Activated CD8-positive, alpha-beta T cell treated with anti-CD3 and anti-CD28 coated beads for 36 hours (primary cell): ENCODE results near the gene PCGF5. TPM values are rescaled to one million over a fixed set of nuclear protein-coding genes. Genes with fewer than 3 reads are reported as not detected.
"Not testable (repeated sequence)": the region's sequence is repeated elsewhere in the genome, so short reads cannot be mapped to it uniquely, and the experiment has no call there.

Experiments
- ATAC-seq: fragments of 200-7000 bp; cut with Tn5 transposase; one replicate; pipeline ENCODE4 v1.10.0; 2021; ENCODE audit warnings: mild to moderate bottlenecking, moderate library complexity
- CTCF ChIA-PET: fragments of 350-600 bp; sonication (Branson Sonifier 250); formaldehyde crosslinking; loops from one replicate; lab custom pipeline; 2021; ENCODE audit warnings: antibody characterized with exemption; lab: Charles Lee
- POLR2A ChIA-PET: fragments of 350-600 bp; sonication (Branson Sonifier 250); formaldehyde crosslinking; loops from one replicate; lab custom pipeline; 2021; ENCODE audit warnings: antibody characterized with exemption; lab: Charles Lee
- DNase-seq: peaks from one replicate; pipeline ENCODE4 v3.0.0-alpha.2; 2020
- H3K27ac Mint-ChIP-seq: one replicate; pipeline ENCODE4 v1.8.0; 2021; ENCODE audit warnings: mild to moderate bottlenecking, mixed read lengths
- H3K27me3 Mint-ChIP-seq: one replicate; pipeline ENCODE4 v1.8.0; 2021; ENCODE audit warnings: mixed read lengths
- H3K36me3 Mint-ChIP-seq: one replicate; pipeline ENCODE4 v1.8.0; 2021; ENCODE audit warnings: low read depth, mixed read lengths
- H3K4me1 Mint-ChIP-seq: one replicate; pipeline ENCODE4 v1.8.0; 2021; ENCODE audit warnings: low read depth, mixed read lengths
- H3K4me3 Mint-ChIP-seq: one replicate; pipeline ENCODE4 v1.8.0; 2021; ENCODE audit warnings: mild to moderate bottlenecking, moderate library complexity, mixed read lengths
- H3K9me3 Mint-ChIP-seq: one replicate; pipeline ENCODE4 v1.8.0; 2021; ENCODE audit warnings: mixed read lengths
- CTCF ChIP-seq: fragments of 200-600 bp; IDR thresholded peaks from one replicate; pipeline ENCODE4 v1.8.0; 2022; ENCODE audit warnings: antibody characterized with exemption, mild to moderate bottlenecking
- intact Hi-C: fragments of 100-400 bp; cut with micrococcal nuclease; formaldehyde crosslinking; loops from one replicate; pipeline ENCODE4 v1.10.0; 2022
- total RNA-seq, 2 experiments: library from RNA; stranded (reverse); gene quantifications; one replicate each; pipeline ENCODE4 v1.2.3, GENCODE V29; 2021

The PCGF5 gene
- total RNA-seq, 2 experiments from 2014 or later = 34.8 to 36.9 TPM

GRCh38 chr10:91187156-91187555 lies 33.3 kb upstream of the PCGF5 start:
- Mint-ChIP-seq H3K36me3 (peaks cover 23% of the 10 kb centered on the region), H3K4me1 (peaks cover 77% of the 10 kb centered on the region), H3K27me3 (no peaks in the 10 kb centered on the region), H3K4me3 (no peak overlapping the region), H3K9me3 (peaks cover 12% of the 10 kb centered on the region), H3K27ac (no peak overlapping the region)
- ATAC-seq = no peak
- ChIA-PET POLR2A (interaction anchor here (1.9 kb wide), 1 partner anchor 33 kb away, joined by 8 read pairs; the partner anchor contains the start of gene PCGF5), CTCF (interaction anchor here (0.7 kb wide), 1 partner anchor 181 kb away, joined by 4 read pairs; no protein-coding TSS in a partner anchor)
- intact Hi-C loops = no loop called here
- no peak for TF ChIP-seq CTCF
- DNase-seq = no peak

GRCh38 chr10:91188010-91188409 lies 32.5 kb upstream of the PCGF5 start:
- ATAC-seq, H3K9me3 Mint-ChIP-seq, H3K27me3 Mint-ChIP-seq, intact Hi-C loops, H3K4me3 Mint-ChIP-seq, H3K27ac Mint-ChIP-seq, DNase-seq, POLR2A ChIA-PET: not testable (repeated sequence)
- Mint-ChIP-seq H3K36me3 (peaks cover 18% of the 10 kb centered on the region), H3K4me1 (peaks cover 74% of the 10 kb centered on the region)
- CTCF ChIA-PET = interaction anchor here (0.7 kb wide), 1 partner anchor 182 kb away, joined by 4 read pairs; no protein-coding TSS in a partner anchor

- Mint-ChIP-seq H3K36me3 (peaks cover 14% of the 10 kb centered on the region), H3K4me3 (no peak overlapping the region), H3K4me1 (peaks cover 76% of the 10 kb centered on the region), H3K27ac (no peak overlapping the region), H3K27me3 (no peaks in the 10 kb centered on the region), H3K9me3 (peaks cover 2% of the 10 kb centered on the region)
- intact Hi-C loops = no loop called here
- ChIA-PET CTCF (no interaction called here), POLR2A (no interaction called here)
- no peak for ATAC-seq
- DNase-seq = no peak
- no peak for TF ChIP-seq CTCF
These were observed 31.6 kb upstream of the PCGF5 start for GRCh38 chr10:91188889-91189288.

- ChIA-PET POLR2A (no interaction called here), CTCF (no interaction called here)
- DNase-seq = no peak
- no peaks in the 10 kb centered on the region for H3K9me3 Mint-ChIP-seq
- peak overlapping the region; percentile 65 for H3K27ac Mint-ChIP-seq
- peaks cover 15% of the 10 kb centered on the region for H3K36me3 Mint-ChIP-seq
- intact Hi-C loops = no loop called here
- no peak for ATAC-seq
- H3K4me3 Mint-ChIP-seq = no peak overlapping the region
- peaks cover 76% of the 10 kb centered on the region for H3K4me1 Mint-ChIP-seq
- H3K27me3 Mint-ChIP-seq = no peaks in the 10 kb centered on the region
- no peak for TF ChIP-seq CTCF
These were observed 30.0 kb upstream of the PCGF5 start for GRCh38 chr10:91190388-91190870.

- H3K27ac Mint-ChIP-seq = peak overlapping the region; percentile 65
- CTCF ChIA-PET = no interaction called here
- intact Hi-C loops = no loop called here
- POLR2A ChIA-PET = interaction anchor here (1.0 kb wide), 1 partner anchor 27 kb away, joined by 3 read pairs; no protein-coding TSS in a partner anchor
- ATAC-seq = peak; percentile 61
- H3K27me3 Mint-ChIP-seq = no peaks in the 10 kb centered on the region
- H3K4me1 Mint-ChIP-seq = peaks cover 73% of the 10 kb centered on the region
- peaks cover 15% of the 10 kb centered on the region for H3K36me3 Mint-ChIP-seq
- no peak for TF ChIP-seq CTCF
- DNase-seq = peak; percentile 35
- H3K9me3 Mint-ChIP-seq = no peaks in the 10 kb centered on the region
- H3K4me3 Mint-ChIP-seq = no peak overlapping the region
These were observed 29.4 kb upstream of the PCGF5 start for GRCh38 chr10:91190876-91191583.
